Measurements from ENCODE around the gene INPP4B. TPM values are rescaled to one million over a fixed set of nuclear protein-coding genes. Genes with fewer than 3 reads are reported as not detected.

INPP4B gene
- total RNA-seq, 3 donors from 2014 or later = 15.8 to 113 (median 93.4) TPM

GRCh38 chr4:142428715-142429114 is 417.4 kb downstream of the INPP4B start:
- H3K4me1 ChIP-seq = no peaks in the 10 kb centered on the region
- no peaks in the 10 kb centered on the region for H3K9me3 ChIP-seq
- no peak for DNase-seq (ENCODE audit: low spot score in 2 of 2)
- TF ChIP-seq POLR2A (IDR thresholded peaks at IDR 0.05) (no peak), POLR2AphosphoS5 (IDR thresholded peaks at IDR 0.05) (no peak), CTCF (IDR thresholded peaks at IDR 0.05) (no peak)
- H3K27me3 ChIP-seq = no peaks in the 10 kb centered on the region
- H3K4me3 ChIP-seq = no peak overlapping the region
- no peak overlapping the region for H3K27ac ChIP-seq
- no peaks in the 10 kb centered on the region for H3K36me3 ChIP-seq
- intact Hi-C loops (cut with DNase I; ENCODE audit: low total_unique reads) = no loop called here

GRCh38 chr4:142427456-142427855 is 418.6 kb downstream of the INPP4B start:
- Histone ChIP-seq H3K4me1 (no peaks in the 10 kb centered on the region), H3K27ac (no peak overlapping the region), H3K27me3 (no peaks in the 10 kb centered on the region), H3K36me3 (no peaks in the 10 kb centered on the region), H3K4me3 (no peak overlapping the region), H3K9me3 (no peaks in the 10 kb centered on the region)
- intact Hi-C loops (cut with DNase I; ENCODE audit: low total_unique reads) = no loop called here
- TF ChIP-seq POLR2A (IDR thresholded peaks at IDR 0.05) (no peak), POLR2AphosphoS5 (IDR thresholded peaks at IDR 0.05) (no peak), CTCF (IDR thresholded peaks at IDR 0.05) (no peak)
- no peak for DNase-seq (ENCODE audit: low spot score in 2 of 2)

DNA sequence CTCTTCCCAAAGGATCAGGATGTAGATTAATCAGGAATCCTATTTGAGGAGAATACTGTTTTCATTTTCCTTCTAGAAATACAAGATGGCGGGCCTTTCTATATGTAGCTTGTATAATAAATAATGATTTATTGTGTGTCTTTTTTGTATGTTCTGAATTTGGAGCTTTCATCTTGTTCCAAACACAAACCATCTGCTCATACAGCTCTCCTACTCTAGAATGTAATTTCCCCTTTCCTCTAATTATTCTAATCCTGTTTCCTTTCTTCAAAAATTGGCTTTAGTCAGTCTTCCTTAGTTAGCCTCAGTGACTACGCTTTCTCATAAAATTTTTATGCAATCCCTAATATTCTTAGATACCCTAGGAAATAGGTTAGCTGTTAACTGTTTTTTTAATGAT is 422.2 kb downstream of the INPP4B start:
- no peak overlapping the region for H3K4me3 ChIP-seq
- no peak overlapping the region for H3K27ac ChIP-seq
- intact Hi-C loops (cut with DNase I; ENCODE audit: low total_unique reads) = no loop called here
- H3K36me3 ChIP-seq = no peaks in the 10 kb centered on the region
- no peaks in the 10 kb centered on the region for H3K9me3 ChIP-seq
- no peaks in the 10 kb centered on the region for H3K4me1 ChIP-seq
- DNase-seq (ENCODE audit: low spot score in 2 of 2) = no peak
- TF ChIP-seq POLR2AphosphoS5 (IDR thresholded peaks at IDR 0.05) = no peak
- no peak for TF ChIP-seq CTCF (IDR thresholded peaks at IDR 0.05)
- TF ChIP-seq POLR2A (IDR thresholded peaks at IDR 0.05) = no peak
- H3K27me3 ChIP-seq = no peaks in the 10 kb centered on the region

GRCh38 chr4:142420311-142421095 is 425.6 kb downstream of the INPP4B start:
- no peak overlapping the region for H3K27ac ChIP-seq
- H3K27me3 ChIP-seq = no peaks in the 10 kb centered on the region
- intact Hi-C loops (cut with DNase I; ENCODE audit: low total_unique reads) = no loop called here
- no peak for TF ChIP-seq POLR2AphosphoS5 (IDR thresholded peaks at IDR 0.05)
- no peak for TF ChIP-seq CTCF (IDR thresholded peaks at IDR 0.05)
- no peak for TF ChIP-seq POLR2A (IDR thresholded peaks at IDR 0.05)
- H3K36me3 ChIP-seq = no peaks in the 10 kb centered on the region
- no peaks in the 10 kb centered on the region for H3K4me1 ChIP-seq
- no peak for DNase-seq (ENCODE audit: low spot score in 2 of 2)
- H3K4me3 ChIP-seq = no peak overlapping the region
- H3K9me3 ChIP-seq = no peaks in the 10 kb centered on the region

- DNase-seq (ENCODE audit: low spot score in 2 of 2) = no peak
- no peaks in the 10 kb centered on the region for H3K27me3 ChIP-seq
- no peak overlapping the region for H3K27ac ChIP-seq
- H3K4me3 ChIP-seq = no peak overlapping the region
- no peaks in the 10 kb centered on the region for H3K36me3 ChIP-seq
- intact Hi-C loops (cut with DNase I; ENCODE audit: low total_unique reads) = no loop called here
- no peaks in the 10 kb centered on the region for H3K9me3 ChIP-seq
- H3K4me1 ChIP-seq = no peaks in the 10 kb centered on the region
- TF ChIP-seq CTCF (IDR thresholded peaks at IDR 0.05) = no peak
- TF ChIP-seq POLR2AphosphoS5 (IDR thresholded peaks at IDR 0.05) = no peak
- TF ChIP-seq POLR2A (IDR thresholded peaks at IDR 0.05) = no peak
These were observed 426.4 kb downstream of the INPP4B start for GRCh38 chr4:142419712-142420111.

Data from breast epithelium (tissue), 4 donors.